Adrenal gland (tissue), 5 donors: Measurements from ENCODE around the gene TMEM63C.

Experiments used
- CTCF ChIP-seq, 6 experiments: fragments of 450-650 bp in 4 of 6; fragments of 200-600 bp in 2 of 6; sonication (generic) in 1 of 6; IDR thresholded peaks; 1 replicate in 5 of 6; 2 replicates in 1 of 6; pipeline versions ENCODE4 v1.5.1 to v1.8.0; 2016 to 2021; ENCODE audit warnings: antibody characterized with exemption in 6 of 6, mild to moderate bottlenecking in 2 of 6, moderate library complexity in 1 of 6
- POLR2A ChIP-seq, 2 donors: fragments of 450-650 bp; IDR thresholded peaks; one replicate each; pipeline ENCODE4 v1.6.1; 2017; ENCODE audit warnings: antibody characterized with exemption in 2 of 2, mild to moderate bottlenecking in 2 of 2, moderate library complexity in 1 of 2
- donor health status: DM: no; HTN: no; CAD: no.

- TF ChIP-seq CTCF (IDR thresholded peaks at IDR 0.05), result no peak
- TF ChIP-seq POLR2A (IDR thresholded peaks at IDR 0.05), result no peak
These were observed 8.7 kb upstream of the TMEM63C start for GRCh38 chr14:77172916-77173315.
